ENCODE data around the gene PARL.

PARL gene

DNA sequence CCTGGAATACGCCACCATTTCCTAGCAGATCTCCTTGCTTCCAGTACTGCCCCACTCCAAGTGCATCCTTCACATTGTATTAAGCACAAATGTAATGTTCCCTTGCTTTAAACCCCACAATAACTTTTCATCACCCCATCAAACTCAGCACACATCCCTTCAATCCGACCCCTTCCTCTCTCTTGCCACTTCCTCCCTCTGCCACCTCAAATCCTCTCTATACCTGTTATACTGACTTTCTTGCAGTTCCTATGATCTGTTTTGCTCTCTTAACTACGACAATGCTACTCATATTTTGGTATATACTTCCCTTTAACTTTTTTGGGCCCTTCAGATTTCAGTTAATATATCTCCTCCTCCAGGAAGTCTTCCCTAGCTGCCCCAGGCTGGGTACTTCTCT is 14.1 kb downstream of the PARL start:
- in situ Hi-C loops (cut with HindIII; ENCODE audit: low sequenced_read_pairs), result no loop called here

DNA sequence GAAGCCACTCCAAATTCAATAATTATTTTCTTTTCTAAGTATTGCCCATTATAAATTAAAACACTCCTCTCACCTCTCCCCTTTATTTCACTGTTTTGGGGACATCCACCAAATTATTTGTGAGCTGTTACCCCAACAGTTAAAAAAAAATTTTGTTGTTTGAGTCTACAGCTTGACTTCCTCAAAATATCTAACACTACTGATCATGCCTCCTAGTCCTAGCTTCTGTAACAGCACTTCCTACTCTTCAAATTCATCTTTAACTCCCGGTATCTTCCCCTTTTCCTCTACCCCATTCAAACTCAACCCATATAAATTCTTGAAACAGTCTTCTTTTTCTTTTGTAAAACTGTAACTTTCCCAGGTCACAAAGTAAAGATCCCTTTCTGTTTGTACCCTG is 15.9 kb downstream of the PARL start:
- in situ Hi-C loops (cut with HindIII; ENCODE audit: low sequenced_read_pairs), result no loop called here

DNA sequence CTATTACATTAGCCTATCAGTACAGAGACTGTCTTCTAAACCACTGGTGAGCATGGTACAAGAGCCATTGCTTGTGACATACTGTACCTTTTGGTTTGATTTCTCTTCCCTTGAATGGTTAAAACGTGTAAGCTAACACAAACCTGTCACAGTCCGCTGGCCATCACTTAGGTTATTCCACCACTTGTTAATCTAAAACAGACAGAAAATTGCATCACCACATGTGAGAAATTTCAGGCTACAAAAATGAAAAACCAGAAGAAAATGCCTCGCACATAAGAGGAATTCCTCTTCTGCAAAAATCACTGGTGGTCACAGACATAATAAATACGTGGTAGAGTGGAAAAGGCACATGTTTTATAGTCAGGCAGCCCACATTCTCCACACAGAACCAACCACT is 22.1 kb downstream of the PARL start:
- in situ Hi-C loops (cut with HindIII; ENCODE audit: low sequenced_read_pairs), result no loop called here

DNA sequence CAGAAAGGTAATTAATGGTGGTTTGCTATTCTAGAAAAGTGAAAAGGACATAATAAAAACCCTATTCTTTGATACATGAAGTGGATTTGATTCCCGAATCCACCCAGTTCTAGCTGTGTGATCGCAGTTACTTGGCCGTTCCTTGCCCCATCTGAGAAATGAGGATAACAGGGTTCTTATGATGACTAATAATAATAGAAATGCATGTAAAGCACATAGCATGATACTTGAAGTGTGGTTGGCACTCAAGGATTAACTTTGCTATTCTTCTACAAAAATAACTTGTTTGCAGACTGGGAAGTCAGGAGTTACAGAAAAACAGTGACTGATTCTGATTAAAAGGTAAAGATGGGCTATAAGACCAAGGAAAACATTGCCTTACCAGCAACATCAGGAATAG is 26.8 kb downstream of the PARL start:
- in situ Hi-C loops (cut with HindIII; ENCODE audit: low sequenced_read_pairs), result no loop called here

DNA sequence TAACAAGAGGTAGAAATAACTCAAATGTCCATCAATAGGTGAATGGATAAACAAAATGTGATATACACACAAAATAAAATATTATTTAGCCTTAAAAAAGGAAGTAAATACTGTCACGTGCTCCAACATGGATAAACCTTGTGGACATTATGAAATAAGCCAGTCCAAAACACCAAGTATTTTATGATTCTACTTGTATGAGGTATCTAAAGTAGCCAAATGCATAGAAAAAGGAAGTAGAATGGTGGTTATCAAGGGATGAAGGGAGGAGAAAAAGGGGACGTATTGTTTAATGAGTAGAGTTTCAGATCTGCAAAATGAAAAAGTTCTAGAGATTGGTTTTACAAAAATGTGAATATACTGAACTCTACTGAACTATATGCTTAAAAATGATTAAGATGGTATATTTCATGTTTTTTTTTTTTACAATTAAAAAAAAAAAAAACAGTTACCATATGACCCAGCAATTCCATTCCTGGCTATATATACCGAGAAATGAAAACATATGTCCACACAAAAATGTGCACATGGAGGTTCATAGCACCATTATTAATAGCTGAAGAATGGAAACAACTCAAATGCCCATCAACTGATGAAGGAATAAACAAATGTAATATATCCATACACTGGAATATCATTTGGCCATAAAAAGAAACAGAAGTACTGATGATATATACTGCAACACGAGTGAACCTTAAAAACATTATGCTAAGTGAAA is 30.2 kb downstream of the PARL start:
- in situ Hi-C loops (cut with HindIII; ENCODE audit: low sequenced_read_pairs), result no loop called here

DNA sequence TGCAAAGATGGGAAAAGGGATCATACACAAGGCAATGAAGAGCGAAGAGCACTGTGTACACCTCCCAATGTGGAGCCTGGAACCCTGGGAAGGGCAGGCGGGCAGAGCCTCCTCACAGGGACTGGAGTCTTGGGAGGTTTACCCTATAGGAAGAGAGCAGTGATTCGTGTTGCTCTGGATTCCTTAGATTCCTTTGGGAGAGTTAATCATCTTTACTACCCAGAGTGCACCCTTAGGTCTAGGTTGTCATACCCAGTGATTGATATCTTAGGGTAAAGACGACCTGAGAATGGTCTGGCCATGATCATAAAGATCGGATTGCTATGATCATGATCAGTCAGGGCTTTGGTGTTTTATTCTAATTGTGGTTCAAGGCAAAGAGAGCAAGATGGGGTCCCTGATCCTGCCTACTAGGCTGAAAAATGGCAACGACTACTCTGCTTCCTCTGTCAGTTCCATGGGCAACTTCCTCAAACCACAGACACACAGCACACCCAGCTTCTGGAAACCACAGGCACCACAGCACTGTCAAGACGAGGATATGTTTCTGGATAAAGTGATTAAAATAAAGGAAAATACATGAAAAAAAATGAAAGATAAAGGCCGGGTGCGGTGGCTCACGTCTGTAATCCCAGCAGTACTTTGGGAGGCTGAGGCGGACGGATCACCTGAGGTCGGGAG is 38.9 kb downstream of the PARL start:
- in situ Hi-C loops (cut with HindIII; ENCODE audit: low sequenced_read_pairs), result no loop called here

DNA sequence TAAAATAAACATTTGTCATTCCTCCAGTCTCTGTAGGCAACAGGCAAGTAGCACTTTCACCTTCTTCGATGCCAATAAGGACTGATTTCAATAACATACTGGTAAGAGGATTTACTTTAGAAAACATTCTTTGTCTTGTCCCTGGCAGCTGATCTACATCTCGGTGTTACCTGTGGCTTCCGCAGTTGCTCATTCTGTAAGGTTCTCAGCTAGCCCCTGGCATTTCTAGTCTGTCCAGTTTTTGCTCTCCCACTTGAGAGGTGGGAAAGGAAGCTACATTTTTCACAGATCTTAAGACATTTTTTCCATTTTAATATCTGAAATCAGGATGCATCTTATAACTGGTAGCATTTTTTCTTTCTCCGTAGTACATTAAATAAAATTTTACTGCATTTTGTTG is 39.6 kb downstream of the PARL start:
- in situ Hi-C loops (cut with HindIII; ENCODE audit: low sequenced_read_pairs), result no loop called here

DNA sequence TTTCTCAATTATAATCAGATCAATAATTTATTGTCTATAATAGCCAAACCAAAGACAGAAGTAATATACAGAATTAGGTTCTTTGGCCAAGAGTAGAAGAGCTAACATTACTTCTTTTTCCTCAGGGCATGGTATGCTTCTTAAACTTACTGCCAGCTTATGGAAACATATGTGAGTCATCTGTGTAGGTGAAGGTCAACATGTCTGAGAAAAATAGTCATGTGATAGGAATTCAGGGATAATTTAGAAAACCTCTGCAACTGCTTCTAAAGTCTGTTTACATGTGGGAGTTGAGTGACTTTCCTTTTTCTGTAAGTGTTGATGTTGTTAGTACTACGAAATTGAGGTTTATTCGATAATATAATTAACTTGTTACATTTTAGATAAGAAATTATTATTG is 40.1 kb downstream of the PARL start:
- in situ Hi-C loops (cut with HindIII; ENCODE audit: low sequenced_read_pairs), result no loop called here

DNA sequence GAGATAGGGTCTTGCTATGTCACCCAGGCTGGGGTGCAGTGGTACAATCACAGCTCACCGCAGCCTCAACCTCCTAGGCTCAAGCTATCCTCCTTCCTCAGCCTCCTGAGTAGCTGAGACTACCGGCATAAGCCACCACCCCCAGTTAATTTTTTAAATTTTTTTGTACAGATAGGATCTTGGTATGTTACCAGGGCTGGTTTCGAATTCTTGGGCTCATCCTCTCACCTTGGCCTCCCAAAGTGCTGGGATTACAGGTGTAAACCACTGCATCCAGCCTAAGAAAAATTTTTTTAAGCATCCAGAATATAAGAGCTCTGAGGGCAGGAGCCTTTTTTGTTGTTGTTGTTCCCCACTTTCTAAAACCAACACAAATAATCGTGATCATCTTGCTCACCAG is 44.9 kb downstream of the PARL start:
- in situ Hi-C loops (cut with HindIII; ENCODE audit: low sequenced_read_pairs), result no loop called here

DNA sequence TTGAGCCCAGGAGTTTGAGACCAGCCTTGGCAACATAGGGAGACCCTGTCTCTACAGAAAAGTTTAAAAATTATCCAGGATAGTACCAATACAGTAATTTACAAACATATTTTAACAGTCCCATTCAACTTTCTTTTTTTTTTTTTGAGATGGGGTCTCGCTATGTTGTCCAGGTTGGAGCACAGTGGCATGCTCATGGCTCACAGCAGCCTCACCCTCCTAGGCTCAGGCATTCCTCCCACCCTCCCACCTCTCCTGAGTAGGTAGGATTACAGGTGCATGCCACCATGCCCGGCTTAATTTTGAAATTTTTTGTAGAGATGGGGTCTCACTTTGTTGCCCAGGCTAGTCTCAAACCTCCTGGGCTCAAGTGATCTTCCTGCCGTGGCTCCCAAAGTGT is 46.8 kb downstream of the PARL start:
- in situ Hi-C loops (cut with HindIII; ENCODE audit: low sequenced_read_pairs), result no loop called here

DNA sequence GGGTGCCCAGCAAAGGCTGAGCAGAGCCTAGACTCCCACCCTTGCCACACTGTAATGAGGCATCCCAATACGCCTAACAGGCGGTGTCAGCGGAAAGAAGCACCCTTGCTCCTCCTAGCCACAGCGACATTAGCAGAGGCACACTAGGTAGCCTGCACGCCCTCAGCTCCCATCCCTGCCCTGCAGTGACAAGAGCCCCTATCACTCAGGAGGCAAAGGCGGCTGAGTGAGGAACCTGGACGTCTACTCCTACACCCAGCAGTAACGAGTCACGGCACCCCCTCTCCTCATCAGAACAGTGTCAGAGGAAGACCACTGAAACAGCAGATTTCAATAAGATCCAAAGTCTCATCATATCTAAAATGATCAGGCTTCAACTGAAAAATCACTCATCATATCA is 47.3 kb downstream of the PARL start:
- in situ Hi-C loops (cut with HindIII; ENCODE audit: low sequenced_read_pairs), result no loop called here

DNA sequence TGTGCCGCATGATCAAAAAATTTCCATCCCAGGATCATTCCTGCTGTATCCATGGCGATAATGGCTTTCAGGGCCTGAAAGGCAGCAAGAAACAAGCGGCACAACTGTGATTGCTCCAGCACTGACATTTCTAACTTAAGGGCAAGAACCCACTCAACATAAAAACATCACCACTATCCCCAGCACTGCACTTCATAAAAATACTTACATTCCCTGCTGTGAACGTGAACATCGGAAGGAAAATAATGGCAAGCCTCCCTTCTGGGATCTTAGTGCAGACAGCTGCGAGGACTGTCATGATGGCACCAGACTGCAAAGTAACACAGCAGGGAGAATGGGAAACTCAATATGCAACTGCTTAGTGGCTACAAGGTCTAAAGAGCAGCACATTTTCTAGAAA is 51.2 kb downstream of the PARL start:
- in situ Hi-C loops (cut with HindIII; ENCODE audit: low sequenced_read_pairs), result no loop called here

DNA sequence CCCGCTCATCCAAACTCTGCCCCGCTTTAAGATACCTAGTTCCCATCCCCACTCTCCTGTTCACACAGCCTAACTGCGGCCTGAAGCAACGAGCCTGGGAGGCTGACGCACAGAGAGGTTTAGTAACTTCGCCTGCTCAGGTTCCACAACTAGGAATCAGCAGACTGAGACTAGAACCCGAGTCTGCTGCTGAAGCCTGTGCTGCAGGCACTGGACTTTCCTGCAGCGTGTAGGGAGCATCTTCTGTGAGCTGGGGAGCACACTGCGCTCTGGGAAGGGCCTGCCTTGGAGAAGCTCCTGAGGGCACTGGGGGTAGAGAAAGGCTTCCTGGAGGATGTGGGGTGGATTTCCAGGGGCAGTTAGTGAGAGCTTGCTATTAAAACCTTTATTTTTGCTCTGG is 54.5 kb downstream of the PARL start:
- in situ Hi-C loops (cut with HindIII; ENCODE audit: low sequenced_read_pairs), result no loop called here

DNA sequence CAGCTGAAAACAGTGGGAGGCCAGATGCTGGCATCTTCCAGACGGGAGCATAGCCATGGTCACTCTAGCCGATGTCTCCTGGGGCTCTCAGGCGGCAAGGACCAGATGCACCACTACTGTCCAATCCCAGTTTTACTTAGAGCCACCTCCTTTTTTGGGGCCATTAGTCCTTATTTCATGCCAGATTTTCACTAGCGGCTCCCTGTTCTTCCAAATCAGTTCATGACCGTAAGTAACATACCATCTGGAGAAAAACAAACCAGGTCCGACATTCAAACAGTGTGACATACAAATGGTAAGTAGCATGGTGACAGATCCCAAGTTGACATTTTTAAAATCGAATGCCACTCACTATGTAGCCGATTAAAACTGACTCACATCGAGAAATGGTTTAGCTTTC is 55.2 kb downstream of the PARL start:
- in situ Hi-C loops (cut with HindIII; ENCODE audit: low sequenced_read_pairs), result no loop called here

DNA sequence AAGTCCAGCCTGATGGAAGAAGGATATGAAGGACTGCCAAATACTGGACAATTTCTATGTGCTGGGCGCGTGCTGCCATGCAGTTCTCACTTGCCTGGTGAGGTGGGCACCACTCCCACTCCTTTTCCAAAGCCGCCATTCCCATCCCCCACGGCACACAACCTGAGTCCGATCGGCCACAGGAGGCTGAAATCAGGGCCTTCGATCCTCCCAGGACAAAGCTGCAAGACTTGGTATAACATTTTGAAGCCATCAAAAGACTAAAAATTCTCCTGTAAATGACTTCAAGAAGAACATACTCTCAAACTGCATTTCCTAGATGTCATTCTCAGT is 56.2 kb downstream of the PARL start:
- in situ Hi-C loops (cut with HindIII; ENCODE audit: low sequenced_read_pairs), result no loop called here

DNA sequence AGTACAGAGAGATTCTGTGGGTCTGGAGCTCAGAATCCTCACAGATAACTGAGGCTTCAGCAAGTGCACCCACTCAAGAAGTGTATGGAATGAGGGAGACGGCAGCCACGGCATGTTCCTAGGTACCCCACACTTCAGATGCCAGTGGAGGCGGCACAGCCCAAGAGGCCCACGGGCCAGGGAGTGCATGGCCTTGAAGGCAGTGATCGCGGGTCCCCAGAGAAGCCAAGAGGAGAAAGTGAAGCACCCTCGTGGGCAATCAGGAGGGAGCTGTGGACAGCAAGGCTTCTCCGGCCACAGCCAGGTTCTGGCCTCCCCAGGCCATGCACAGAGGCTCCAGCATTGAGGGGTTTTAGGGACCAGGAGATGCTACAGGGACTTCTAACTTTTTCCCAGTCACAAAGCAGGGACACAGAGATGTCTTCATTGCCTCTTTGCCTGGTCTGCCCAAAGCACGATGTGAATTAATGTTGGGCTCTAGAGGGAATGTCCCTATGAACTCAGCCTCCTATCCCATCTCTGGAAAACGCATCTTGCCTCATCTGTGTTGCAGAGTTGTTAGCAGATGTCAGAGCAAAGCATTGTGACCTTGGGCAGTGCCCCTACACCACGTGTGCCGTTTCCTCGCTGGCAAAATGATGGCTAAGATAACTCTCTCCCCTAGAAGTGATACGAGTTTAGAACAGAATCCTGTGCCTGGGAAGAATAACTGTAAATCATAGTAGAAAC is 56.7 kb downstream of the PARL start:
- in situ Hi-C loops (cut with HindIII; ENCODE audit: low sequenced_read_pairs), result no loop called here

DNA sequence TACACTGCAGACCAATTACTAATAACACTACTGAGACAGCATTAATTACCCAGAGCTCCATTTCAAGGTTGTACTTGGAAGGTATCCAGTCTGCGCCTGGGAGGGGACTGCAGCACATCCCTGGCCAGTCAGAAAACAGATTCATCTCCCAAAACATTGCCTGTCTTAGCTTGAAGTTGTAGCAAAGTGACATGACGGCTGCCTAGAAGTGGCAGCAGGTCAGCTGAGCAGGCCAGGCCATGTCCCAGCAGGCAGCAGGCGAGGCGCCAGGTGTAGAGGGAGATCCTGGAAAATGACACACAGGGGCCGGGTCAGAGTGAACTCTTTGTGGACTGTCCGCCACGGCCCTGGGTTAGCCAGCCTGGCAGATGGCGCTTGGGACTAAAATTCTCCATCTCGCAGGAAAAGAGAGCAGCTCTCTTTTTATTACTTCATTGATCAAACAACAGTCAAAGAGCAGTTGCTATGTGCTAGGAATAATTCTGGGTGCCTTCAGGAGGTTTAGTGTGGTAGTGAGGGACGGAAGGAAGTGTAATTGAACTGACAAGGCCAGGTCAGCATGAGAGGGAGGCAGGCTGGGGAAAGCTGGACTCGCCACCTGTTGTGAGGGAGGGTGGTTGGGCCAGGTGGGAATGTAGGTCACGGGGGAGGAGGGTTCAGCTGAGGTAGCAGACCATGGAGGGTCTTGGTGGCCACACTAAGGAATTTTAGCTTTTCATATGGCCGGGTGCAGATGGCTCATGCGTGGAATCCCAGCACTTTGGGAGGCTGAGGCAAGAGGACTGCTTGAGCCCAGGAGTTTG is 58.0 kb downstream of the PARL start:
- in situ Hi-C loops (cut with HindIII; ENCODE audit: low sequenced_read_pairs), result no loop called here

DNA sequence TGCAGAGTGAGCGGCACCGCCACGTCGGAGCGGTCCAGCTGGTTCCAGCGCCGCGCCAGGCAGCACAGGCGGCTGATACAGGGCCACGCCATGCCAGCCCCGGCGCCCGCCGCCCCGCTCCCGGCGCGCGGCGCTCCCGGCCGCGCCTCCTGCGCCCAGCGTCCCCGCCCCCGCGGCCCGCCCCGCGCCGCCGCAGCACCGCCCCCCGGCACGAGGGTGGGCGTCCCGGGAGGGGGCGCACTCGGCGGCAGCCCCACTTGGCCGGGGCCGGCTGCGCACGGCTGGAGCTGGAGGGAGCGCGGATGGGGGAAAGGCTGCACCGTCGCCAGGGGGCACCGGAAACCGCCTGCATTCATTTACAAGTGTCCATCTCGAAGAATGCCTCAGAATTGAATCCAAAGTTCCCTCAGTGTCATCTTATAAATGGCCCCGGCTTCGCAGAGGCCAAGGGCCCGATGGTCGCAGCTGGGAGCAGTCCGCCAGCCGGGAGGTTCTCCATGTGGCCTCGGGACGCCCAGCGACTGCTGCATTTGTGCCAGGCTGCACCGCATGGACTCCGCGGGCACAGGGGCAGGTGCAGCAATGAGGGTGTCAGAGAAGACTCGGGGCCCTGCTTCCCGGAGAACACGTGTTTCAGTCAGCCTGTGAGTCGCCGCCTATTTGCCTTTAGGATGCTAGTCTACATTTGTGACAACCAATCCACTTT is 59.1 kb downstream of the PARL start, which contains the start of gene MAP6D1:
TSS of gene MAP6D1 (minus strand) at position 122 of the 706 bp plus-strand sequence. CDS start at position 92, 30 bp downstream.
- in situ Hi-C loops (cut with HindIII; ENCODE audit: low sequenced_read_pairs), result no loop called here

DNA sequence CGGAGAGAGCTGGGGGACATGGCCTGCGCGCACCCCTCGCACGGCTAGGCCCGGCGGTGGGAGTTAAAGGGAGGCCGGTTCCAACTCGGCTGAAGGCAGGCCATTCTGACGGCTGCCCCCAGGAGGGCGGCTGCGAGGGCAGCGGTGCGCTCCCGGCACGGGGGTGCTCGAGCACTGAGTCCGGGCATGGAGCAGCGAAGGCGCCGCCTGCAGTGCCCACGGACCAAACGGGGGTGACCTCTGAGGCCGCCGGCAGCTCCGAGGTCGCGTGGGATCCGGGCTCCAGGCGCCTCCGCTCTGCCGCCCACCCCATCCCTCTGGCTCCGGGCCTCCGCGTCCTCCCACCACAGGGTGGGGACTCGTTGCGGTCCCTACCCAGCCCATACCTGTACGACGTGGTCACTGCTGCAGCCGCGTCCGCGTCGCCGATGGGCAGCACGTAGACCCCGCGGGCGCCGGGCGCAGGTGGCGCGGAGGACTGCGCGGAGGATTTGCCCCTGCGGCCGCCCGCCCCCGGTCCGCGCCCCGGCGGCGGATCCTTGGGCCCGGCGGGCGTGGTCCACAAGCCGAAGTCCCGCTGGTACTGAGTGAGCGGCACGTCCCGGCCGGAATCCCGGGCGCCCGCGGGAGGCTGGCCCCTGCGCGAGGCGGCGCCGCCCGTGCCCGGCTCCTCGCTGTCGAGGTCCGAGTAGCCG is 59.8 kb downstream of the PARL start:
- in situ Hi-C loops (cut with HindIII; ENCODE audit: low sequenced_read_pairs), result no loop called here

DNA sequence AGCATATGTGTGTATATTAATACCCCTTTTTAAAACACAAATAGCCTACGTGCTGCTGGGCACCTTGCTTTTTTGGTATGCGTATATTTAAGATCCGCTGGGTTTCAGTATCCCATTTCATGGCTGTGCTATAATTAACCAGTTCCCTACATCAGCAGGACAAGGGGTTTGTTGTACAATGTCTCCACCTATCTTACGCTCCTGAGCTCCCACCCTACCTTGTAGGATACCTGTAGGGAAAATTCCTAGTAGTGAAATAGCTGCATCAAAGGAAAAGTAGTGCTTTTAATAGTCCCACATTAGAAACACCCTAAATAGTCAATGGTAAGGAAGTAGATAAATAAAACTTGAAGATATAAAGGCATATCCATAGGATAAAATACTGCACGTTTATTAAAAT is 60.7 kb downstream of the PARL start:
- in situ Hi-C loops (cut with HindIII; ENCODE audit: low sequenced_read_pairs), result no loop called here
